ENCODE results near the gene NAALADL2.

Gene NAALADL2

GRCh38 chr3:174884776-174885568 lies 25.8 kb downstream of the NAALADL2 start:
- DNase-seq (ENCODE audit: extremely low read depth in 1 of 2, low read depth in 1 of 2), result no peak

DNA sequence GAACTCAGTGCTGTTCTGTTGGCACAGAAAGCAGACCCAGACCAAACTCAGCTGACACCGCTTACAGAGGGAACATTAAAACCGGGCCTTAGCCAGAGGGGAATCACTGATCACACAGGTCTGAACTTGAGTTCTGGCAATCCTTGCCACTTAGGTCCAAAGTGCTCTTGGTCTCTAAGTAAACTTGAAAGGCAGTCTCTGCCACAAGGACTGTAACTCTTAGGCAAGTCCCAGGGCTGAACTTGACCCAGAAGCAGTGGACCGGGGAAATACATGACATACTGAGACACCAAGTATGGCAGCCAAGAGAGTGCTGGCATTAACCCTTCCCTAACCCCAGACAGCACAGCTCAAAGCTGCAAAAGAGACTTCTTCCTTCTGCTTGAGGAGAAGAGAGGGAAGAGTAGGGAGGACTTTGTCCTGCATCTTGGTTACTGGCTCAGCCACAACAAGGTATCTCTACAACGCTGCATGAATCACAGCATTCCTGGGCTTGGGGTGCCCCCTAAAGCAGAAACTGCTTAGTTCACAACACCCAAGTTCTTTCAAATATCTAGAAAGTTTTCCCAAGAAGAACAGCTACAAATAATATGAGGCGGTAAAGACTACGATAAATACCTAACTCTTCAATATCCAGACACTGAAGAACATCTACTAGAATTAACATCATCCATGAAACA lies 32.5 kb downstream of the NAALADL2 start:
- no peak for DNase-seq (ENCODE audit: extremely low read depth in 1 of 2, low read depth in 1 of 2)

DNA sequence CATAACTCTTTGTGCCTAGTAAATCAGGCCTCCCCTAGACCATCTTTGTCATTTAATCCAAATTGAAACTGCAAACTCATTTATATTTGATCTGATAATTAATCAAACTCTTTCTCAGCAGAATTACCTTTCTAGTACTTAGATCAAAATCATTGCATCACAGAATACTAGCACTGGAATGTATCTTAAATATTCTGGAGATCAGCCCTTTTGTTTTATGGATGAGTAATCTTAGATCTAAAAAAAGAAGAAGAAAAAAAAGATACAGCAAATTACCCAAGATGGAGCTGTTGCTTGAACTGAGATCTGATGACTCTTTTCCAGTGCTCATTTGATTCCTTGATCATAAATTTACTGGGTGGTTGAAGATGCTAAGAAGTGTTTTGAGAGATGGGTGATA lies 47.9 kb downstream of the NAALADL2 start:
- DNase-seq (ENCODE audit: extremely low read depth in 1 of 2, low read depth in 1 of 2), result no peak

DNA sequence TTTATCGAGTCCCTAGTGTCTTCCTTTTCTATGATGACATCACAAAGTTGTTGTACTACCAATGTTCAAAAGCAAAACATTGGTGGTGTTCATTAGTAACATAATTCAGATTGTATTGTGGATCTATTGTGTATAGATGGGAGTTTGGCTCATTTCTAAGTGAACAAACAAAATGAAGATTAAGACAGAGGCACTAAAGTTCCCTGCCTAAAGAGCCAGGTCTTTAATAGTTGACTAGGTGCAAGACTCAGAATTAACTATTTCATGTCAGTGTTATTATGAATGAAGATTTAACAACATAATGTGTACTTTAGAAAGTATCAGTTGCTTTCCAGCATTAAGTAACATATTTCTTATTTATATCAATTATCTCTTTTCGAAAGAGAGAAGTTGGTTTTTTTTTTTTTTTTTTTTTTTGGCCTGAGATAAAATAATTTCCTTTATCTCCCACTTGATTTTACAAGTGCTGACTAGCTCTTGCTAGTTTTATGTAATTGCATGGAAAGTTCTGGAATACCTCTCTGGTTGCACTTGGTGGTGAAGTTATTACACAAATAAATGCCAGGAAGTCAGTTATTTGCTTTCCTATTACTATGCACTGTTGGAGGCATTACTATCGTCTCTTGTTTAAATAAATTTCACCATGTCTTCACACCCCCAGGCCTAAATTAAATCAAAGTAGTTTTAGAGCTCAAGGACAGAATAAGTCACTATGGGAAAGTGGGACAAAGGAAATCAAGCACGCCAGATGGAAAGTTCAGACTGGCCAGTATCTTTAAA lies 48.7 kb downstream of the NAALADL2 start:
- DNase-seq (ENCODE audit: extremely low read depth in 1 of 2, low read depth in 1 of 2), result no peak

DNA sequence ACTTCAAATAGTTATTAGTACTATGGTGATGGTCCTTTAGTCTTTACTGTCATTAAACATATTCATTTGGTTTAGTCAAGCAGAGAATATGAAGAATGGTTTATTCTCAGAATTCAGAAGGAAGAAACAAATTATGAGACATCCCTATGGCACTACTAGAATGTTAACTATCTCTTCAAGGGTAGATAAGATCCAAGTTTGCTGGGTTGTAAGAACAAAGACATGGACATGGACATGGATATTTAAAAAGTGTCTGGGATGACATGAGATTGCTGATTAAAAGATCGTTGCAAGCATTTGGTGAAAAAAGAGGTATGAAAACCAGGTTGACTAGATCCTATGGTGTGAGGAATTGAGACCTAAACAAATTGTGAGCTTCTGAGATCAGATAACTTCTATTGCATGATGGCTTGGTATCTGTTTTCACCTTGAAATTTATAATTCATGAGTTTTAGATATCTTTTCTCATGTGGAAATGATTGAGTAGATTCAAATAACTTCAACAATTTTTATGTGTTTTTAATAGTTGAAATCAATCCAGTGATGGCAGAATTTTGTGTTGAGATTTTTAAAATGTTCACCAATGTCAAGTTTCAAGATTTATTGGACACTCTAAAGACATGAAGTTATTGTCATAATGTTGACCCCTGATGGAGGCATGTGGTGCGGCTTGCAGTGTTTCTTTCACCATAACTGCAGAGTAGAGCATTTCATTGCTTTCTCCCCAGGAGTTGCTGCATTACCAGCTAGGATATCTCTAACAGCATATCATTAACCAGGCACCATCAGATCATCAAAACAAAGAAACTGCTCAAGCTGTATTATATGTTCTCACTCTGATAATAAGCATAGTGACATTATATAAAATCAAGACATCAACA lies 72.6 kb downstream of the NAALADL2 start:
- no peak for DNase-seq (ENCODE audit: extremely low read depth in 1 of 2, low read depth in 1 of 2)

DNA sequence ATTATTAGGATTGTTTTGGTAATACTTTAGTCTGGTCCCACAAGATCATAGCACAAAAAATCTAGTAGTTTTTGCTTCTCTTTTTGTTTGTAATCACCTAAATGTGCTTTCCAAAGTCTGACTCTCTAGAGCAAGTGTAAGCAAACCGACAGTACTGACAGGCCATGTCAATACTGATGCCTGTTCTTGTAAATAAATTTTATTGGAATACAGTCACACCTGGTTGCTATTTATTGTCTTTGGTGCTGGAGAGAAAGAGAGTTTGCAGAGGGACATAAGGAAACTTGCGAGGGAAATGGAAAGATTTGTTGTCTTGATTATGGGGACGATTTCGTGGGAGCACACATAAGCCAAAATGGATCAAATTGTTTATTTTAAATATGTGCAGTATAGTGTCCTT lies 77.5 kb downstream of the NAALADL2 start:
- DNase-seq (ENCODE audit: extremely low read depth in 1 of 2, low read depth in 1 of 2), result no peak

DNA sequence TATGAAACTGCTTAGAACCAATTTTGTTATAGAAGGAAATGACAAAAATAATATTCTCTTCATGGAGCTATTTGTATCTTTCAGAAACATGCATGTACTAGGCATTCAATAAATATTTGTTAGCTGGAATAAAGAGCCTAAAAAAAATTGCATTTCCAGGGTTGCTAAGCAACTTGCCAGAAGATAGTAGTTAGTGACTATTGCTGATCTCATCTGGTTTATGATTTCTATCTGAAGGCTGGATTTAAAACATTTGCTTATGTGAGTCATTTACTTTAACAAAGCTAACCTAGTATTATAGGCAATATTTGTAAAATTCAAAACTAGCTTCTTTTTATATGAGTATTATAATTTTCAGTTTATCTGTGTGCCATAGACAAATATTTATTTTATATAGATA lies 78.3 kb downstream of the NAALADL2 start:
- no peak for DNase-seq (ENCODE audit: extremely low read depth in 1 of 2, low read depth in 1 of 2)

DNA sequence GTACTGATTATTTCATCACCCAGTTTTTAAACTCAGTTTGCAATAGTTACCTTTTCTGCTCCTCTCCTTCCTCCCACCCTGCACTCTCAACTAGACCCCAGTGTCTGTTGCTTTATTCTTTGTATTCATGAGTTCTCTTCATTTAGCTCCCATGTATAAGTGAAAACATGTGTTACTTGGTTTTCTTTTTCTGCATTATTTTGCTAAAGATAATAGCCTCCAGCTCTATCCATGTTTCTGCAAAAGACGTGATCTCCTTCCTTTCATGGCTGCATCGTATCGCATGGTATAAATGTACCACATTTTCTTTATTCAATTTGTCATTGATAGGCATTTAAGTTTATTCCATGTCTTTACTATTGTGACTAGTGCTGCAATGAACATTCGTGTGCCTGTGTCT lies 79.0 kb downstream of the NAALADL2 start:
- no peak for DNase-seq (ENCODE audit: extremely low read depth in 1 of 2, low read depth in 1 of 2)

DNA sequence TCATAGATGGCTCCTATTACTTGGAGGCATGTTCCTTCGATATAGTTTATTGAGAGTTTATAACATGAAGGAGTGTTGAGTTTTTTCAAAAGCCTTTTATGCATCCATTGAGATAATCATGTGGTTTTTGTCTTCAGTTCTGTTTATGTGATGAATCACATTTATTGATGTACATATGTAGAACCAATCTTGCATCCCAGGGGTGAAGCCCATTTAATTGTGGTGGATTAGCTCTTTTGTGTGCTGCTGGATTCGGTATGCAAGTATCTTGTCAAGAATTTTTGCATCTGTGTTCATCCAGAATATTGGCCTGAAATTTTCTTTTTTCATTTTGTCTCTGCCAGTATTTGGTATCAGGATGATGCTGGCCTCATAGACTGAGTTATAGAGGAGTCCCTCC lies 81.0 kb downstream of the NAALADL2 start:
- no peak for DNase-seq (ENCODE audit: extremely low read depth in 1 of 2, low read depth in 1 of 2)

DNA sequence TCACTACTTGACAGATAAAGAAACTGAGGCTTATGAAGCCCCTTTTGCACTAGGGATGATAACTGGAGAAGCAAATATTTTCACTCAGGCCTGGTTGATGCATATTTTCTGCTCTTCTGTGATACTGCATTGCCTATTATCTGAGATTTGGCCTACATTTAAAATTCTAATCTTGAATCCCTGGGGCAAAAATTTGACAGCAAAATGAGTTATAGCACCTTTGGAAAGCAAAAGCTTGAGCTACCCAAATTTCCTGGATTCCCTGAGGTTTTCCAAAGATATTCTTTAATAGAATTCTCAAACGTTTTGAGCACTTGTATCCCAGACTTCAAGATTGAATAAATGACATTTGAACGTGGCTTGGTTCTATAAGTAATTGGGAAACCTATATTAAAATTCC lies 86.1 kb downstream of the NAALADL2 start:
- no peak for DNase-seq (ENCODE audit: extremely low read depth in 1 of 2, low read depth in 1 of 2)

DNA sequence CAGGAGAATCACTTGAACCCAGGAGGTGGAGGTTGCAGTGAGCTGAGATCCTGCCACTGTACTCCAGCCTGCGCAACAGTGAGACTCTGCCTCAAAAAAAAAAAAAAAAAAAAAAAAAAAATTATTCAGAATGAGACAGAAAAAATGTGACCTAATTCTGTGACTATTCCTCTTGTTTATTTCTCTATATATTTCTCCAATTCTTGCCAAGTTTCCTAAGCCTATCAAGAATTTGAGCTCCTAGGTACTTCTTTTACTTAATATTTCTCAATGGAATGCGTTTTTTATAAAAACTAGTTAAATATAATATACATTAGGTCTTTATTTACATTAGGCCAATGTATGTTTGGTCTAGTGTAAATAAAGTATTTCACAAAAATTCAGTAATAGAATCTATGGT lies 86.8 kb downstream of the NAALADL2 start:
- no peak for DNase-seq (ENCODE audit: extremely low read depth in 1 of 2, low read depth in 1 of 2)

- DNase-seq (ENCODE audit: extremely low read depth in 1 of 2, low read depth in 1 of 2), result no peak
These were observed 90.4 kb downstream of the NAALADL2 start for GRCh38 chr3:174949523-174949922.

GRCh38 chr3:174951034-174951433 lies 91.9 kb downstream of the NAALADL2 start:
- no peak for DNase-seq (ENCODE audit: extremely low read depth in 1 of 2, low read depth in 1 of 2)

- DNase-seq (ENCODE audit: extremely low read depth in 1 of 2, low read depth in 1 of 2), result no peak
These were observed 92.4 kb downstream of the NAALADL2 start for GRCh38 chr3:174951498-174952005.

GRCh38 chr3:174953068-174953467 lies 93.9 kb downstream of the NAALADL2 start:
- no peak for DNase-seq (ENCODE audit: extremely low read depth in 1 of 2, low read depth in 1 of 2)

DNA sequence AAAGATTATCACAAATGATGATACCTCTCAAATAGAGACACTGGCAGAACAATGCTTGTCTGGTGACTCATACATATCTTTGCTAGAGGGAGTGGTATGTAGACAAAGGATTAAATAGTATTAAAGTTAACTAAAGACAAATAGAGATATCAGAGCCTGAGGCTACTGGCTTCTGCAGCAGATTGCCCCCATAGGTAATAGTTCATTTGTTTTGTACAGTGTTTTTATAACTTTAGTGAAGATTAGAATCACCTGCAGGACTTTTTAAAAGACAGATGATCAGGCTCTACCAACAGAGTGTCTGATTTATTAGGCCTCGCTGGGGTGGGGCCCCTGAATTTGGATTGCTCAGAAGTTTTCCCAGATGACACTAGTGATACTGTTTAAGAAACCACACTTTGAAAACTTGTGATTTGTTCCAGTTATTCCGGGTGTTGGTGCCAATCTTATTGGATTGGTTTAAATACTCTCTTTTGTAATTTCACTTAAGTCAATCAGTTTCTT lies 96.4 kb downstream of the NAALADL2 start:
- no peak for DNase-seq (ENCODE audit: extremely low read depth in 1 of 2, low read depth in 1 of 2)

DNA sequence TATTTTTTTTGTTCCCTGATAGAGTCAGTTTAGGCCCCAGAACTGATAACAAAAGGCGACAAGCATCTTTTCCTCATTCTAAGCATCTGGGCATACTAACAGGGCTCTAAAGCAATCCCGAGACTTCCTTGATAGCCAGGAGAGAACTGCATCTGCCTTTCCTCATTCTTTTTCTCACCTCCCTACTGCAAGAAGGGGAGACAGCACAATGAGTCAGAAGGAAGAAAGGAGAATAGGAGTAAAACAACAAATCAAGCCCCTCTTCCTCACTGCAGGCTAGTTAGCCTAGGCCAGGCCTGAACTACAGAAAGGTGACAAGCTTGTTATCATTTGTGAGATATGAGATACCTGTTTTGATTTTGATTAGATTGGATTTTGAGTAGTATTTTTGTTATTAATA lies 97.9 kb downstream of the NAALADL2 start:
- DNase-seq (ENCODE audit: extremely low read depth in 1 of 2, low read depth in 1 of 2), result no peak

DNA sequence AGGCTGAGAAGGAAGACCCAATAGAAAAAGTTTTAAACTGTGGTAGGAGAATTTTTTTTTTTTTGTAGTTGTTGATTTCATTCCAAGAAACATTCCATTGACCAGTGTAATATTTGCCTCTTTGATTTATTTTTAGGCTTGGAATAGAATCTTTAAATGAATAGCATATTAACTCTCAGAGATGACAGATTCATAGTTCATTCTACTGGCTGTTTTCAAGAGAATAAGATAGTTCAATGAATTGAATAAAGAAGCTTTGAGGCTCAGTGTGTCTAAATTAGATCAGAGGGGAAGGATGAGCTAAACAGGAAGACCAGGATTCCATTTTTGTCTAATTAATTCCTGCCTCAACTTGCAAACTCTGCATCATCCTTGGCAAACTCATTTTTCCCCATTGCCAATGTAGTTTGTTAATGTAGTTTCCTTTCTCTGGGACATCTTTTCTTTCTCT lies 98.4 kb downstream of the NAALADL2 start:
- DNase-seq (ENCODE audit: extremely low read depth in 1 of 2, low read depth in 1 of 2), result no peak

DNA sequence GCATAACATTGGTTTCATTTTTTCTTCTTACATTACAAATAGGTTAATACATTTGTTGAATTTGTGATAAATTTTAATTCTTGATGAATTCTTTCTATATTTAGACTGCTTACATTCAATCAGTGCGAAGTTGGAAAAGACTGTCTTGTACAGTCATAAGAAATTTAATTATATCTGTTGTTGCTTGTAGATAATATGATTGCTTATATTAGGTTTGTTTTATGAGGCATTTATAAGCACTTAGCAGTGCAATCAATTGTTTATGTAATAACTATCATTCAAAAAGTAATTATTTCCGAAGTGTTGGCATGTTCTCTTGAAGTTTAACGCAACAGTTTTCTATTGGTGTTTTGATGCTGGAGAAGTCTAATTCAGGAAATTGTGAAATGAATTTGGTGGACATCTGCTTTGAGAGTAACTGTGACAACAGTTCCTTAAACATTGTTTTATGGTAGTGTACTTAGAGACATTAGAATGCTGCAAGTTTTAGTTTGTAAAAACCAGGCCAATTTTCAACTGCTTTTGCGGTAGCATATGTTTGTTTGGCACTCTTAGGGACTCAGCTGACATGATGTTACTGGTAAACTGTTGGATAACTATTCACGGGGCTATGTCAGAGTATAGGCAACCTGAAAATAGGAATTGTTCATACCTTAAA lies 99.7 kb downstream of the NAALADL2 start:
- DNase-seq (ENCODE audit: extremely low read depth in 1 of 2, low read depth in 1 of 2), result no peak

- DNase-seq (ENCODE audit: extremely low read depth in 1 of 2, low read depth in 1 of 2), result no peak
These were observed 100.5 kb downstream of the NAALADL2 start for GRCh38 chr3:174959556-174960065.
